ENCODE results near the gene TARS2. TPM values are rescaled to one million over a fixed set of nuclear protein-coding genes. Genes with fewer than 3 reads are reported as not detected.

Gene TARS2
- total and polyA plus RNA-seq, 7 experiments from 2014 or later = 28.3 to 39.0 (median 30.6) TPM

GRCh38 chr1:150537732-150538684, 50.8 kb downstream of the TARS2 start:
- ATAC-seq = no peak
- no peak overlapping the region for H3K4me3 Mint-ChIP-seq
- H3K9me3 Mint-ChIP-seq = no peaks in the 10 kb centered on the region
- intact Hi-C loops (cut with micrococcal nuclease) = no loop called here
- Histone ChIP-seq H3K27me3 (ENCODE audit: control insufficient read depth in 2 of 2, insufficient read depth in 2 of 2, low read length in 2 of 2) (no peaks in the 10 kb centered on the region), H3K27ac (ENCODE audit: low read depth, low read length) (no peak overlapping the region), H3K4me3 (ENCODE audit: low read length) (no peak overlapping the region), H3K9me3 (ENCODE audit: control insufficient read depth in 2 of 3, low read length in 3 of 3) (no peaks in the 10 kb centered on the region), H3K36me3 (ENCODE audit: control insufficient read depth in 2 of 3, insufficient read depth in 3 of 3, low read length in 3 of 3) (no peaks in the 10 kb centered on the region), H3K4me1 (ENCODE audit: control insufficient read depth in 2 of 2, insufficient read depth in 2 of 2, low read length in 2 of 2) (no peaks in the 10 kb centered on the region)
- H3K4me1 Mint-ChIP-seq = no peaks in the 10 kb centered on the region
- CTCF ChIA-PET = no interaction called here
- H3K27me3 Mint-ChIP-seq = peaks cover 0 to 7% (median 5%) of the 10 kb centered on the region in 5 donors
- H3K27ac Mint-ChIP-seq = peak overlapping the region in 1 of 9 donors; percentile 47
- POLR2A ChIA-PET = interaction anchor here (0.6 kb wide), 1 partner anchor 120 kb away, joined by 4 read pairs; no protein-coding TSS in a partner anchor
- H3K36me3 Mint-ChIP-seq = no peaks in the 10 kb centered on the region
- DNase-seq = no peak

- ChIA-PET CTCF (no interaction called here), POLR2A (no interaction called here)
- intact Hi-C loops (cut with micrococcal nuclease) = no loop called here
- no peaks in the 10 kb centered on the region for H3K36me3 Mint-ChIP-seq
- H3K4me3 ChIP-seq (ENCODE audit: low read length) = no peak overlapping the region
- H3K36me3 ChIP-seq (ENCODE audit: control insufficient read depth in 2 of 3, insufficient read depth in 3 of 3, low read length in 3 of 3) = no peaks in the 10 kb centered on the region
- H3K9me3 ChIP-seq (ENCODE audit: control insufficient read depth in 2 of 3, low read length in 3 of 3) = no peaks in the 10 kb centered on the region
- H3K27me3 Mint-ChIP-seq = peaks cover 23 to 32% (median 28%) of the 10 kb centered on the region in 5 donors
- peaks cover 0 to 9% (median 4%) of the 10 kb centered on the region in 7 donors for H3K4me1 Mint-ChIP-seq
- ATAC-seq = no peak
- no peaks in the 10 kb centered on the region for H3K9me3 Mint-ChIP-seq
- DNase-seq = no peak
- H3K27me3 ChIP-seq (ENCODE audit: control insufficient read depth in 2 of 2, insufficient read depth in 2 of 2, low read length in 2 of 2) = no peaks in the 10 kb centered on the region
- H3K27ac Mint-ChIP-seq = no peak overlapping the region
- H3K4me3 Mint-ChIP-seq = no peak overlapping the region
- no peaks in the 10 kb centered on the region for H3K4me1 ChIP-seq (ENCODE audit: control insufficient read depth in 2 of 2, insufficient read depth in 2 of 2, low read length in 2 of 2)
- H3K27ac ChIP-seq (ENCODE audit: low read depth, low read length) = no peak overlapping the region
These were observed 56.4 kb downstream of the TARS2 start for GRCh38 chr1:150543500-150544143.

- H3K4me1 Mint-ChIP-seq = peaks cover 0 to 9% (median 4%) of the 10 kb centered on the region in 7 donors
- ATAC-seq (no peak), DNase-seq (no peak)
- Histone ChIP-seq H3K27ac (ENCODE audit: low read depth, low read length) (no peak overlapping the region), H3K27me3 (ENCODE audit: control insufficient read depth in 2 of 2, insufficient read depth in 2 of 2, low read length in 2 of 2) (no peaks in the 10 kb centered on the region), H3K4me1 (ENCODE audit: control insufficient read depth in 2 of 2, insufficient read depth in 2 of 2, low read length in 2 of 2) (no peaks in the 10 kb centered on the region), H3K9me3 (ENCODE audit: control insufficient read depth in 2 of 3, low read length in 3 of 3) (no peaks in the 10 kb centered on the region), H3K36me3 (ENCODE audit: control insufficient read depth in 2 of 3, insufficient read depth in 3 of 3, low read length in 3 of 3) (no peaks in the 10 kb centered on the region), H3K4me3 (ENCODE audit: low read length) (no peak overlapping the region)
- H3K4me3 Mint-ChIP-seq = no peak overlapping the region
- H3K36me3 Mint-ChIP-seq = no peaks in the 10 kb centered on the region
- intact Hi-C loops (cut with micrococcal nuclease) = no loop called here
- ChIA-PET CTCF (interaction anchor here (0.6 kb wide), 1 partner anchor 96 kb away, joined by 4 read pairs; no protein-coding TSS in a partner anchor), POLR2A (no interaction called here)
- H3K27me3 Mint-ChIP-seq = peaks cover 23 to 32% (median 29%) of the 10 kb centered on the region in 5 donors
- H3K27ac Mint-ChIP-seq = no peak overlapping the region
- no peaks in the 10 kb centered on the region for H3K9me3 Mint-ChIP-seq
These were observed 57.0 kb downstream of the TARS2 start for GRCh38 chr1:150544204-150544603.

- no peaks in the 10 kb centered on the region for H3K27me3 ChIP-seq (ENCODE audit: control insufficient read depth in 2 of 2, insufficient read depth in 2 of 2, low read length in 2 of 2)
These were observed 58.3 kb downstream of the TARS2 start for GRCh38 chr1:150545486-150546032.

GRCh38 chr1:150546294-150546937, 59.2 kb downstream of the TARS2 start:
- no peak overlapping the region for H3K27ac ChIP-seq (ENCODE audit: low read depth, low read length)
- H3K36me3 Mint-ChIP-seq = no peaks in the 10 kb centered on the region
- CTCF ChIA-PET = no interaction called here
- H3K27me3 Mint-ChIP-seq = peaks cover 27 to 40% (median 30%) of the 10 kb centered on the region in 5 donors
- no peak overlapping the region for H3K4me3 ChIP-seq (ENCODE audit: low read length)
- no peak overlapping the region for H3K4me3 Mint-ChIP-seq
- DNase-seq (no peak), ATAC-seq (no peak)
- H3K9me3 ChIP-seq (ENCODE audit: control insufficient read depth in 2 of 3, low read length in 3 of 3) = no peaks in the 10 kb centered on the region
- POLR2A ChIA-PET = no interaction called here
- H3K4me1 ChIP-seq (ENCODE audit: control insufficient read depth in 2 of 2, insufficient read depth in 2 of 2, low read length in 2 of 2) = peaks cover 0 to 5% of the 10 kb centered on the region in 2 donors
- peaks cover 0 to 2% (median 0%) of the 10 kb centered on the region in 11 donors for H3K9me3 Mint-ChIP-seq
- peaks cover 5 to 23% (median 14%) of the 10 kb centered on the region in 7 donors for H3K4me1 Mint-ChIP-seq
- intact Hi-C loops (cut with micrococcal nuclease) = no loop called here
- no peaks in the 10 kb centered on the region for H3K27me3 ChIP-seq (ENCODE audit: control insufficient read depth in 2 of 2, insufficient read depth in 2 of 2, low read length in 2 of 2)
- H3K27ac Mint-ChIP-seq = no peak overlapping the region
- no peaks in the 10 kb centered on the region for H3K36me3 ChIP-seq (ENCODE audit: control insufficient read depth in 2 of 3, insufficient read depth in 3 of 3, low read length in 3 of 3)

More at GRCh38 chr1:150545486-150546032, 58.3 kb downstream of the TARS2 start:
- no peak for ATAC-seq
- intact Hi-C loops (cut with micrococcal nuclease) = no loop called here
- H3K36me3 Mint-ChIP-seq = no peaks in the 10 kb centered on the region
- no peaks in the 10 kb centered on the region for H3K36me3 ChIP-seq (ENCODE audit: control insufficient read depth in 2 of 3, insufficient read depth in 3 of 3, low read length in 3 of 3)
- peaks cover 27 to 39% (median 30%) of the 10 kb centered on the region in 5 donors for H3K27me3 Mint-ChIP-seq
- H3K4me1 Mint-ChIP-seq = peaks cover 0 to 16% (median 8%) of the 10 kb centered on the region in 7 donors
- H3K27ac Mint-ChIP-seq = peak overlapping the region in 1 of 9 donors; percentile 12
- H3K4me3 ChIP-seq (ENCODE audit: low read length) = no peak overlapping the region
- H3K4me3 Mint-ChIP-seq = no peak overlapping the region
- H3K27ac ChIP-seq (ENCODE audit: low read depth, low read length) = no peak overlapping the region
- H3K9me3 ChIP-seq (ENCODE audit: control insufficient read depth in 2 of 3, low read length in 3 of 3) = no peaks in the 10 kb centered on the region
- no peak for DNase-seq
- no peaks in the 10 kb centered on the region for H3K4me1 ChIP-seq (ENCODE audit: control insufficient read depth in 2 of 2, insufficient read depth in 2 of 2, low read length in 2 of 2)
- H3K9me3 Mint-ChIP-seq = peaks cover 0 to 2% (median 0%) of the 10 kb centered on the region in 11 donors
- ChIA-PET POLR2A (no interaction called here), CTCF (no interaction called here)

- no peaks in the 10 kb centered on the region for H3K36me3 ChIP-seq (ENCODE audit: control insufficient read depth in 2 of 3, insufficient read depth in 3 of 3, low read length in 3 of 3)
- H3K9me3 Mint-ChIP-seq = peaks cover 0 to 2% (median 0%) of the 10 kb centered on the region in 11 donors
- DNase-seq = no peak
- no peak for ATAC-seq
- peaks cover 23 to 33% (median 30%) of the 10 kb centered on the region in 5 donors for H3K27me3 Mint-ChIP-seq
- H3K9me3 ChIP-seq (ENCODE audit: control insufficient read depth in 2 of 3, low read length in 3 of 3) = no peaks in the 10 kb centered on the region
- no peaks in the 10 kb centered on the region for H3K27me3 ChIP-seq (ENCODE audit: control insufficient read depth in 2 of 2, insufficient read depth in 2 of 2, low read length in 2 of 2)
- H3K27ac Mint-ChIP-seq = peak overlapping the region in 2 of 9 donors; percentile 35 to 36
- CTCF ChIA-PET = interaction anchor here (0.7 to 1.3 kb wide), 2 partner anchors 13 to 430 kb away, joined by 3 to 5 read pairs; no protein-coding TSS in a partner anchor
- H3K36me3 Mint-ChIP-seq = no peaks in the 10 kb centered on the region
- POLR2A ChIA-PET = interaction anchor here (0.7 to 1.0 kb wide), 3 partner anchors 10 to 81 kb away, joined by 3 to 4 read pairs (median 3); partner anchors contain the start of genes ENSA and FALEC
- peak overlapping the region; percentile 35 for H3K4me3 ChIP-seq (ENCODE audit: low read length)
- peak overlapping the region; percentile 71 to 88 (median 81) for H3K4me3 Mint-ChIP-seq
- H3K4me1 Mint-ChIP-seq = peaks cover 6 to 38% (median 21%) of the 10 kb centered on the region in 7 donors
- no peak overlapping the region for H3K27ac ChIP-seq (ENCODE audit: low read depth, low read length)
- peaks cover 0 to 5% of the 10 kb centered on the region in 2 donors for H3K4me1 ChIP-seq (ENCODE audit: control insufficient read depth in 2 of 2, insufficient read depth in 2 of 2, low read length in 2 of 2)
- intact Hi-C loops (cut with micrococcal nuclease) = no loop called here
These were observed 61.1 kb downstream of the TARS2 start for GRCh38 chr1:150548324-150548631.

All from naive thymus-derived CD4-positive, alpha-beta T cell (primary cell).